IMR-90 (cell line): ENCODE data around the gene LHFPL3. TPM values are rescaled to one million over a fixed set of nuclear protein-coding genes. Genes with fewer than 3 reads are reported as not detected.

Experiments
- ATAC-seq: fragments of 200-7000 bp; cut with Tn5 transposase; 2 replicates; pipeline ENCODE4 v1.9.1; 2020; ENCODE audit warnings: low read depth, mild to moderate bottlenecking, moderate library complexity
- BruUV-seq: library from RNA; stranded (reverse); fragments of 400-500 nt; replicated peaks from 2 replicates; lab custom pipeline; 2021; lab: Mats Ljungman, UMichigan
- CTCF ChIA-PET: fragments of 300-600 bp; formaldehyde crosslinking; extraction: SDS; loops from one replicate; lab custom pipeline; 2021; ENCODE audit warnings: antibody characterized with exemption; lab: Yijun Ruan, JAX
- POLR2A ChIA-PET: fragments of 300-600 bp; sonication (Branson Sonifier 250); formaldehyde crosslinking; loops from one replicate; lab custom pipeline; 2022; ENCODE audit warnings: antibody characterized with exemption; ENCODE audit not compliant: unreplicated experiment; lab: Charles Lee
- DNase-seq: peaks from one replicate; pipeline ENCODE4 v3.0.0; 2013
- H2AFZ ChIP-seq: replicated peaks from 2 replicates; pipeline ENCODE3; 2013; ENCODE audit warnings: low read length, mild to moderate bottlenecking; ENCODE audit not compliant: poor library complexity
- H2AK5ac ChIP-seq: 2 replicates; pipeline ENCODE4 v1.6.1; 2013; ENCODE audit warnings: low read depth, low read length, inconsistent platforms
- H2AK9ac ChIP-seq: replicated peaks from 2 replicates; pipeline ENCODE3; 2013; ENCODE audit warnings: mild to moderate bottlenecking, low read depth, low read length, moderate library complexity; ENCODE audit not compliant: poor library complexity
- H2BK120ac ChIP-seq: 2 replicates; pipeline ENCODE4 v1.6.1; 2013; ENCODE audit warnings: low read depth, low read length, inconsistent platforms
- H2BK15ac ChIP-seq: 3 replicates; pipeline ENCODE4 v1.6.1; 2013; ENCODE audit warnings: low read depth, low read length, inconsistent platforms
- H2BK20ac ChIP-seq: 2 replicates; pipeline ENCODE4 v1.6.1; 2013; ENCODE audit warnings: low read depth, mild to moderate bottlenecking, inconsistent platforms, low read length, moderate library complexity
- H2BK5ac ChIP-seq: 2 replicates; pipeline ENCODE4 v1.6.1; 2013; ENCODE audit warnings: mild to moderate bottlenecking, low read depth, low read length, inconsistent platforms; ENCODE audit not compliant: poor library complexity, severe bottlenecking
- H3K14ac ChIP-seq: replicated peaks from 2 replicates; pipeline ENCODE4 v1.6.1; 2013; ENCODE audit warnings: low read depth, low read length, inconsistent platforms
- H3K18ac ChIP-seq: 2 replicates; pipeline ENCODE4 v1.6.1; 2013; ENCODE audit warnings: low read depth, low read length, control low read depth
- H3K23ac ChIP-seq: 2 replicates; pipeline ENCODE4 v1.6.1; 2013; ENCODE audit warnings: low read depth, low read length, inconsistent platforms
- H3K27ac ChIP-seq: 2 replicates; pipeline ENCODE4 v1.5.1; 2013; ENCODE audit warnings: mild to moderate bottlenecking, control low read depth, low read length; ENCODE audit not compliant: insufficient read depth
- H3K27me3 ChIP-seq: 2 replicates; pipeline ENCODE4 v1.6.1; 2013; ENCODE audit warnings: low read length; ENCODE audit not compliant: control insufficient read depth, insufficient read depth
- H3K36me3 ChIP-seq: 2 replicates; pipeline ENCODE4 v1.6.1; 2013; ENCODE audit warnings: low read length, mixed read lengths; ENCODE audit not compliant: control insufficient read depth, insufficient read depth
- H3K4ac ChIP-seq: 2 replicates; pipeline ENCODE4 v1.6.1; 2013; ENCODE audit warnings: low read depth, low read length, inconsistent platforms
- H3K4me1 ChIP-seq: 2 replicates; pipeline ENCODE4 v1.6.1; 2013; ENCODE audit warnings: low read length, mixed read lengths; ENCODE audit not compliant: control insufficient read depth, insufficient read depth
- H3K4me2 ChIP-seq: 2 replicates; pipeline ENCODE4 v1.6.1; 2013; ENCODE audit warnings: low read depth, mild to moderate bottlenecking, control low read depth, low read length, moderate library complexity
- H3K4me3 ChIP-seq: 2 replicates; pipeline ENCODE4 v1.5.1; 2013; ENCODE audit warnings: low read depth, mild to moderate bottlenecking, control low read depth, low read length, moderate library complexity; ENCODE audit not compliant: insufficient read depth
- H3K56ac ChIP-seq: 2 replicates; pipeline ENCODE4 v1.6.1; 2013; ENCODE audit warnings: low read length, inconsistent platforms; ENCODE audit not compliant: insufficient read depth; ENCODE audit errors: extremely low read depth
- H3K79me1 ChIP-seq, 2 experiments: 2 replicates each; pipeline ENCODE4 v1.6.1; 2013; ENCODE audit warnings: low read length in 2 of 2, inconsistent platforms in 1 of 2, low read depth in 1 of 2
- H3K9ac ChIP-seq: 2 replicates; pipeline ENCODE4 v1.6.1; 2013; ENCODE audit warnings: low read depth, low read length, control low read depth
- H3K9me1 ChIP-seq: 2 replicates; pipeline ENCODE4 v1.6.1; 2013; ENCODE audit warnings: low read length, inconsistent platforms; ENCODE audit not compliant: insufficient read depth
- H3K9me3 ChIP-seq: 2 replicates; pipeline ENCODE4 v1.6.1; 2013; ENCODE audit warnings: low read length; ENCODE audit not compliant: control insufficient read depth, insufficient read depth
- H4K20me1 ChIP-seq: 2 replicates; pipeline ENCODE4 v1.6.1; 2013; ENCODE audit warnings: low read length, inconsistent platforms; ENCODE audit not compliant: insufficient read depth
- H4K5ac ChIP-seq: 2 replicates; pipeline ENCODE4 v1.6.1; 2013; ENCODE audit warnings: mild to moderate bottlenecking, low read depth, low read length, control low read depth
- H4K8ac ChIP-seq, 2 experiments: 2 replicates each; pipeline ENCODE4 v1.6.1; 2013; ENCODE audit warnings: low read depth in 2 of 2, low read length in 2 of 2, control low read depth in 1 of 2, inconsistent platforms in 1 of 2
- H4K91ac ChIP-seq: 2 replicates; pipeline ENCODE4 v1.6.1; 2013; ENCODE audit warnings: low read depth, low read length, inconsistent platforms; ENCODE audit not compliant: insufficient read depth
- MAFK ChIP-seq: IDR thresholded peaks from 2 replicates; pipeline ENCODE4 v1.6.1; 2012; ENCODE audit warnings: low read depth, low read length, improper control_type of control experiment
- RCOR1 ChIP-seq: IDR thresholded peaks from 2 replicates; pipeline ENCODE4 v1.6.1; 2012; ENCODE audit warnings: mild to moderate bottlenecking, low read length, improper control_type of control experiment; ENCODE audit not compliant: insufficient replicate concordance
- WGBS, 2 experiments: methylation state at CpG; one replicate each; pipeline versions ENCODE4 v1.1.5 to v1.1.7; 2013; ENCODE audit warnings: missing lambda C conversion rate in 2 of 2; ENCODE audit not compliant: insufficient read length in 1 of 2; ENCODE audit errors: extremely low coverage in 2 of 2; 5-methylcytosine and 5-hydroxymethylcytosine counted together
- dilution Hi-C: fragments of 300-500 bp; cut with HindIII; formaldehyde crosslinking; loops from one replicate; pipeline ENCODE4 v1.14.3; 2018; ENCODE audit warnings: low sequenced_read_pairs; ENCODE audit not compliant: unreplicated experiment
- in situ Hi-C: fragments of 300-500 bp; cut with MboI; formaldehyde crosslinking; loops from 3 replicates; pipeline ENCODE4 v1.14.3; 2019; ENCODE audit warnings: low sequenced_read_pairs, inconsistent platforms, mixed read lengths
- intact Hi-C: fragments of 100-400 bp; cut with micrococcal nuclease; formaldehyde crosslinking; loops from 2 replicates; pipeline ENCODE4 v1.10.0; 2022
- polyA plus RNA-seq, 3 experiments: library from polyadenylated mRNA; depleted of rRNA; stranded (reverse); fragments of >200 nt; gene quantifications; 2 replicates each; pipeline ENCODE4 v1.2.3, GENCODE V29; 2012; ENCODE audit warnings: low replicate concordance in 1 of 3
- total RNA-seq: library from RNA; depleted of rRNA; stranded (reverse); fragments of >200 nt; gene quantifications from 2 replicates; pipeline ENCODE4 v1.2.3, GENCODE V29; 2012

Gene LHFPL3
- total and polyA plus RNA-seq, 2 of the 4 experiments (the other 2 are of a cell fraction): not detected

- Histone ChIP-seq H3K4me2 (no peak overlapping the region), H3K4me3 (no peak overlapping the region), H2AFZ (no peak overlapping the region), H2AK9ac (no peak overlapping the region), H4K5ac (no peak overlapping the region), H3K9me1 (no peaks in the 10 kb centered on the region), H3K14ac (no peak overlapping the region), H3K4me1 (no peaks in the 10 kb centered on the region), H2BK120ac (no peak overlapping the region), H2AK5ac (no peak overlapping the region), H3K9ac (no peak overlapping the region), H2BK20ac (no peak overlapping the region), H3K36me3 (no peaks in the 10 kb centered on the region), H3K56ac (no peak overlapping the region), H3K4ac (no peak overlapping the region), H3K23ac (no peak overlapping the region), H3K27me3 (peaks cover 2% of the 10 kb centered on the region; the same call in 1 of the 2 replicates), H4K20me1 (no peaks in the 10 kb centered on the region), H3K27ac (no peak overlapping the region), H4K8ac (no peak overlapping the region), H3K79me1 (no peaks in the 10 kb centered on the region), H2BK15ac (no peak overlapping the region), H3K9me3 (no peaks in the 10 kb centered on the region), H2BK5ac (no peak overlapping the region), H3K18ac (no peak overlapping the region), H4K91ac (no peak overlapping the region)
- DNase-seq: no peak
- intact Hi-C loops: no loop called here
- 0 out of 2 replicates have a peak, but pooled peaks have one; percentile 17 for TF ChIP-seq MAFK
- TF ChIP-seq RCOR1: no peak
- dilution Hi-C loops: no loop called here
- in situ Hi-C loops: no loop called here
- CTCF ChIA-PET: no interaction called here
- BruUV-seq: no TSS peak
- POLR2A ChIA-PET: no interaction called here
- no peak for ATAC-seq
- WGBS, 2 experiments: no CpG with 5 or more reads among the region's 3 CpGs
Measured at GRCh38 chr7:104789780-104790179, 461.4 kb downstream of the LHFPL3 start.
